SH-SY5Y (cell line): Measurements from ENCODE around the gene RAB25.

Source experiments
- GATA2 ChIP-seq: IDR thresholded peaks from 2 replicates; pipeline ENCODE4 v1.6.1; 2011; ENCODE audit warnings: mild to moderate bottlenecking, low read depth, low read length
- GATA3 ChIP-seq: IDR thresholded peaks from 2 replicates; pipeline ENCODE4 v1.6.1; 2011; ENCODE audit warnings: low read depth, mild to moderate bottlenecking, low read length, moderate library complexity

DNA sequence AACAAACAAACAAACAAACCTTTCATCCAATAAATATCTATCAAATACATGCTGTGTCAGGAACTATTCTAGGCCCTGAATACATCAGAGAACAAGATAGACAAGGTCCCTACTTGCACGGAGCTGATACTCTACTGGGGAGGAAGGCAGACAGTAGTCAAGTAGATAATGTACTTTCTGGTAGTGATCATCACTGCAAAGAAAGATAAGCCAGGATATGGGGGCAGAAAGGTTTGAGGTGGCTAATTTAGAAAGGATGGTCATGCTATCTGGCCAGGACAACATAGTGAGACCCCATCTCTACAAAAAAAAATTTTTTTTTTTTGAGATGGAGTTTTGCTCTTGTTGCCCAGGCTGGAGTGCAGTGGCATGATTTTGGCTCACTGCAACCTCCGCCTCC lies 30.6 kb downstream of the RAB25 start:
- no peak for TF ChIP-seq GATA2
- TF ChIP-seq GATA3: no peak
